Activated naive CD4-positive, alpha-beta T cell treated with anti-CD3 and anti-CD28 coated beads, Interleukin-2, amount 50 U/mL, for 16 hours (primary cell): Measurements from ENCODE around the gene ZCRB1.

Experiments
- DNase-seq: peaks from one replicate; pipeline ENCODE4 v3.0.0-alpha.2; 2020

The ZCRB1 gene

GRCh38 chr12:42275499-42275898, 50.4 kb downstream of the ZCRB1 start:
- no peak for DNase-seq

DNA sequence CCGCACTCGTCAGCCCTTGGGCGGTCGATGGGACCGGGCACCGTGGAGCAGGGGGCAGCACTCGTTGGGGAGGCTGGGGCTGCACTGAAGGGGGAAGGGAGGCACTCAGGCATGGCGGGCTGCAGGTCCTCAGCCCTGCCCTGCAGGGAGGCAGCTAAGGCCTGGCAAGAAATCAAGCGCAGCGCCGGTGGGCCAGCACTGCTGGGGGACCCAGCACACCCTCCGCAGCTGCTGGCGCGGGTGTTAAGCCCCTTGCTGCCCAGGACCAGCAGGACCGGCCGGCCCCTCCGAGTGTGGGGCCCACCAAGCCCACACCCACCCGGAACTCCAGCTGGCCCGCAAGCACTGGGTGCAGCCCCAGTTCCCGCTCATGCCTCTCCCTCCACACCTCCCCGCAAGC, 52.2 kb downstream of the ZCRB1 start:
- no peak for DNase-seq

- DNase-seq = no peak
Measured at GRCh38 chr12:42270596-42270995, 55.3 kb downstream of the ZCRB1 start.

DNA sequence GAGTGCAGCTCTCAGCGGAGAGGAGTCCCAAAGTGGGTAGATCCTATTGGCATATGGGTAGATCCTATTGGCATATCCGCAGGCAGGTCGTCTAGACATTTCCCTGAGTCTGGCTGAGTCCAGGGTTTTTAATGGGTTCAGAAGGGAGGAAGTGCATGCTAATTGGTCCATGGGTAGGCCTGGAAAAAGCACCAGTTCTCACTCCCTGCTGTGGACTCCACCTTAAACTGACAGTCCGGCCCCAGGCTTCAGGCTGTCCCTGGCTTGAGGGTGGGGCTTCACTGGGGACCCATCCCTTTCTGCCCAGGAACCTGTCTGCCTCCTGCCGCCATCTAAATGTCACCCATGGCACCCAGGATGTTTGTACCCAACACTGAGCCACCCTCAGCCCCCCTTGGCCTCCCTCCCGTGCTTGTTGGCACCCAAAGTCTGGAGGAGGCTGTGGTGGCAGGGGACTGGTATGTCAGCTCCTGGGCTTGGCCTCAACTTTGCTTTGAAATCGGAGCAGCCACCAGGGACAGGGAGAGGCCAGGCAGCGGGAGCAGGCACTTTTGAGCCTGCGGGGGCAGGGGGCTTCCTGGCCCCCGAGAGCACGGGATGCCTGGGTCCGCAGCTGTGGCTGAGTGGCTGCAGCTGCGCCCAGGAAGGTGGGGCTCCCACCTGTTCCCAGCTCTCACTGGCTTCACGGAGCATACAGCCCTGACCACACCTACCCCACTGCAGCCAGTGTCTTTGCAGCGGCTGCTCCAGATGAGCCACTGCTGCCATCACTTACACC, 58.3 kb downstream of the ZCRB1 start:
- no peak for DNase-seq

- DNase-seq = no peak
Measured at GRCh38 chr12:42266579-42267230, 59.2 kb downstream of the ZCRB1 start.

DNA sequence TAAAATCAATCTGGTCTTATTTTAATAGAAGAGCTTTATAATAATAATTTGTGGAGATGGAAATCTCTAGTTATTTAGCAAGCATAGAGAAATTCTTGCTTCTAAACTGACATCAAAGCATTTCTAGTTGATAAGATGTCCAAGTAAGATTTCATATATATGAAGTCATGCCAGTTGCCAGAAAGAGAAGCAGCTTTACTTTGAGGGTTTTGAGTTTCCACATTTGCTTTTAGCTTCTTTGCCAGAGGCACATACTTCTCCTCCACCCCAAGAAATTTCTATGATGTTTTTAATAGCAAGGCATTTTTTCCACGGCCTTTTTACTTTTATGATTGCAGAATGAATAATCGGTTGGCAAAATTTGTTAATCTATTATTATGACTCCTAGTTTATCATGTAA, 63.6 kb downstream of the ZCRB1 start:
- no peak for DNase-seq
